ENCODE data around the gene MEAF6. TPM values are rescaled to one million over a fixed set of nuclear protein-coding genes. Genes with fewer than 3 reads are reported as not detected.
"Not testable (repeated sequence)": the region's sequence is repeated elsewhere in the genome, so short reads cannot be mapped to it uniquely, and the experiment has no call there.

MEAF6 gene
- total RNA-seq, 1 experiment from 2014 or later: 60.1 TPM

- H3K36me3 Mint-ChIP-seq (ENCODE audit: insufficient read depth, unreplicated experiment): peaks cover 53% of the 10 kb centered on the region
- TF ChIP-seq, protein P1, sequence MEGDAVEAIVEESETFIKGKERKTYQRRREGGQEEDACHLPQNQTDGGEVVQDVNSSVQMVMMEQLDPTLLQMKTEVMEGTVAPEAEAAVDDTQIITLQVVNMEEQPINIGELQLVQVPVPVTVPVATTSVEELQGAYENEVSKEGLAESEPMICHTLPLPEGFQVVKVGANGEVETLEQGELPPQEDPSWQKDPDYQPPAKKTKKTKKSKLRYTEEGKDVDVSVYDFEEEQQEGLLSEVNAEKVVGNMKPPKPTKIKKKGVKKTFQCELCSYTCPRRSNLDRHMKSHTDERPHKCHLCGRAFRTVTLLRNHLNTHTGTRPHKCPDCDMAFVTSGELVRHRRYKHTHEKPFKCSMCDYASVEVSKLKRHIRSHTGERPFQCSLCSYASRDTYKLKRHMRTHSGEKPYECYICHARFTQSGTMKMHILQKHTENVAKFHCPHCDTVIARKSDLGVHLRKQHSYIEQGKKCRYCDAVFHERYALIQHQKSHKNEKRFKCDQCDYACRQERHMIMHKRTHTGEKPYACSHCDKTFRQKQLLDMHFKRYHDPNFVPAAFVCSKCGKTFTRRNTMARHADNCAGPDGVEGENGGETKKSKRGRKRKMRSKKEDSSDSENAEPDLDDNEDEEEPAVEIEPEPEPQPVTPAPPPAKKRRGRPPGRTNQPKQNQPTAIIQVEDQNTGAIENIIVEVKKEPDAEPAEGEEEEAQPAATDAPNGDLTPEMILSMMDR (IDR thresholded peaks at IDR 0.05; ENCODE audit: unreplicated experiment): no peak
- BruUV-seq (replicated peaks): no TSS peak
- H3K27ac Mint-ChIP-seq (ENCODE audit: unreplicated experiment): peak overlapping the region; percentile 12
- no peaks in the 10 kb centered on the region for H3K27me3 Mint-ChIP-seq (ENCODE audit: unreplicated experiment)
- CTCF ChIA-PET: no interaction called here
- intact Hi-C loops (cut with micrococcal nuclease; ENCODE audit: unreplicated experiment): no loop called here
- H3K9me3 Mint-ChIP-seq (ENCODE audit: low read depth, unreplicated experiment): no peaks in the 10 kb centered on the region
- DNase-seq: no peak
- H3K4me1 Mint-ChIP-seq (ENCODE audit: low read depth, unreplicated experiment): no peaks in the 10 kb centered on the region
- H3K4me3 Mint-ChIP-seq (ENCODE audit: low read depth, unreplicated experiment): no peak overlapping the region
Measured at GRCh38 chr1:37545019-37545418, 30.5 kb upstream of the MEAF6 start.

- Mint-ChIP-seq H3K4me3 (ENCODE audit: low read depth, unreplicated experiment) (no peak overlapping the region), H3K4me1 (ENCODE audit: low read depth, unreplicated experiment) (no peaks in the 10 kb centered on the region), H3K36me3 (ENCODE audit: insufficient read depth, unreplicated experiment) (peaks cover 48% of the 10 kb centered on the region), H3K27ac (ENCODE audit: unreplicated experiment) (peak overlapping the region; percentile 12), H3K27me3 (ENCODE audit: unreplicated experiment) (no peaks in the 10 kb centered on the region), H3K9me3 (ENCODE audit: low read depth, unreplicated experiment) (no peaks in the 10 kb centered on the region)
- no peak for DNase-seq
- intact Hi-C loops (cut with micrococcal nuclease; ENCODE audit: unreplicated experiment): no loop called here
- TF ChIP-seq, protein P1 (IDR thresholded peaks at IDR 0.05; ENCODE audit: unreplicated experiment): no peak
- BruUV-seq (replicated peaks): no TSS peak
- CTCF ChIA-PET: no interaction called here
Measured at GRCh38 chr1:37544530-37544929, 30.0 kb upstream of the MEAF6 start.

DNA sequence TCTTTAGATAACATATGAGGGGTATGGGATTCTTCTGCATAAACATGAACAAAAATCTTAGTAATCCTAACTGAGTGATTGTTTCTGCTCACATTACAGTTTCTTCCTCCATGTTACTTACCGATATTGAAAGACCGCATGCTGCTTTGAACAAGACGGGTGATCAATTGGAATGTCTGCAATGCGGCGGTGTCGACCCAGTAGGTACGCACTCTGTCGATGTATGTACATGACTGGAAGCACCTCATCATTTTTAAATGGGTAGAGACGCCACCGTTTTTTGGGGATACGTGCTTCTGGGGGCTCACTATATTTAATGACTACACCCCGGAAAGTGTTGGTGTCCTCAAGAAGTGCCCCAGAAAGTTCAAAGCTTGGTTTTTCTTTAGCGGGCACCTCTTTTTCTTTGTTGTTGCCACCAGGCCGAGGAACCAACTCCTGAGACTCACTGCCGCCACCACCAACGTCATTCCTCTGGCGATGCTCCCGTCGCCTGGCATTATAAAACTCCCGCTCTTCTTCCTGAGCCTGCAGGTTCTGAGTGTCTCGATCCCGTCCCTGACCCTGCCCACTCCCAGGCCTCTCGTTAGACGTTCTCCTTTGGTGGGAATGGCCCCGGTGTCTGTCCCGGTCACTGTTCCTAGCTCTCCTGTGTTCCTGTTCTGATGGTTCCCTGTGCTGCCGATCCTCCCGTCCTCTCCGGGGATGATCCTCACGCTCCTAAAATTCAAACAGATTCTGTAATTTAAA is 25.6 kb upstream of the MEAF6 start:
- H3K4me3 Mint-ChIP-seq (ENCODE audit: low read depth, unreplicated experiment): no peak overlapping the region
- H3K4me1 Mint-ChIP-seq (ENCODE audit: low read depth, unreplicated experiment): peaks cover 24% of the 10 kb centered on the region
- no TSS peak for BruUV-seq (replicated peaks)
- H3K36me3 Mint-ChIP-seq (ENCODE audit: insufficient read depth, unreplicated experiment): peaks cover 44% of the 10 kb centered on the region
- TF ChIP-seq, protein P1 (IDR thresholded peaks at IDR 0.05; ENCODE audit: unreplicated experiment): no peak
- H3K27me3 Mint-ChIP-seq (ENCODE audit: unreplicated experiment): no peaks in the 10 kb centered on the region
- DNase-seq: no peak
- no peaks in the 10 kb centered on the region for H3K9me3 Mint-ChIP-seq (ENCODE audit: low read depth, unreplicated experiment)
- CTCF ChIA-PET: no interaction called here
- intact Hi-C loops (cut with micrococcal nuclease; ENCODE audit: unreplicated experiment): no loop called here
- no peak overlapping the region for H3K27ac Mint-ChIP-seq (ENCODE audit: unreplicated experiment)

DNA sequence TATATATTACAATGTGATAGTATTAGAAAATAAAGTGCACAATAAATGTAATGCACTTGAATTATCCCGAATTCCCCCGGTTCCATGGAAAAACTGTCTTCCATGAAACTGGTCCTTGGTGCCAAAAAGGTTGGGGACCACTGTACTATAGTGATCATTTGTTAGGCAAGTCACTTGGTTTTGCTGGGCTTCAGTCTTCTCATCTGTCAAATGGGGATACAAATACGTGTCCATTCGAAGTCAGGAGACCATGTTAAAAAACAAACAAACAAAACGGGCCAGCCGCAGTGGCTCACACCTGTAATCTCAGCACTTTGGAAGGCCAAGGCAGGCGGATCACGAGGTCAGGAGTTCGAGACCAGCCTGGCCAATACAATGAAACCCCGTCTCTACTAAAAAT is 24.6 kb upstream of the MEAF6 start:
- H3K27me3 Mint-ChIP-seq (ENCODE audit: unreplicated experiment); H3K27ac Mint-ChIP-seq (ENCODE audit: unreplicated experiment); DNase-seq; H3K4me3 Mint-ChIP-seq (ENCODE audit: low read depth, unreplicated experiment); intact Hi-C loops (cut with micrococcal nuclease; ENCODE audit: unreplicated experiment); CTCF ChIA-PET; BruUV-seq (replicated peaks); H3K9me3 Mint-ChIP-seq (ENCODE audit: low read depth, unreplicated experiment): not testable (repeated sequence)
- Mint-ChIP-seq H3K36me3 (ENCODE audit: insufficient read depth, unreplicated experiment) (peaks cover 45% of the 10 kb centered on the region), H3K4me1 (ENCODE audit: low read depth, unreplicated experiment) (peaks cover 32% of the 10 kb centered on the region)

DNA sequence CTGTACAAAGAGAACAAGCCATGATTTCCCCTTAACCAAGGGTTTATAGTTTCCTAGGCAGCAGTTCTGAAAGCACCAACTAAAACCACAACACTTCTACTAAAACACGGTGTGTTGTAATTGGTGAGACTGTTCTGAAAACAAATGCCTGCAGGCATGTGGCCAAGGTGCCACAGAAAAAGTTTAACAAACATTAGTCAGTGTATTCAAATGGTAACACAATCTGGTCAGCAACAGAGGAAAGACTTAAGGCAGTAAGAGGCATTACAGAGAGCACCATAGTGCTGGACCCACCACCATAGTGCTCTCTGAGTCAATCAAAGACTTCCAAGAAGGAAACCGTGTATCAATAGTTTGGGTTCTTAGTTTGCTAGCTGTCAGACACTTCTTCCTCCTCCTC is 22.8 kb upstream of the MEAF6 start:
- no peaks in the 10 kb centered on the region for H3K27me3 Mint-ChIP-seq (ENCODE audit: unreplicated experiment)
- H3K4me1 Mint-ChIP-seq (ENCODE audit: low read depth, unreplicated experiment): peaks cover 40% of the 10 kb centered on the region
- CTCF ChIA-PET: interaction anchor here (1.6 kb wide), 1 partner anchor 23 kb away, joined by 7 read pairs; the partner anchor contains the start of gene MEAF6
- DNase-seq: no peak
- H3K36me3 Mint-ChIP-seq (ENCODE audit: insufficient read depth, unreplicated experiment): peaks cover 42% of the 10 kb centered on the region
- no peaks in the 10 kb centered on the region for H3K9me3 Mint-ChIP-seq (ENCODE audit: low read depth, unreplicated experiment)
- H3K27ac Mint-ChIP-seq (ENCODE audit: unreplicated experiment): no peak overlapping the region
- no peak overlapping the region for H3K4me3 Mint-ChIP-seq (ENCODE audit: low read depth, unreplicated experiment)
- no TSS peak for BruUV-seq (replicated peaks)
- intact Hi-C loops (cut with micrococcal nuclease; ENCODE audit: unreplicated experiment): no loop called here
- TF ChIP-seq, protein P1 (IDR thresholded peaks at IDR 0.05; ENCODE audit: unreplicated experiment): no peak

Data from Calu3 (cell line).